Cardiac fibroblast (primary cell): Measurements from ENCODE around the gene NUDC.
A peak's percentile ranks its signal among the peaks of the same experiment; 100 is the strongest.

Experiments used
- DNase-seq, 2 donors: peaks; one replicate each; pipeline versions ENCODE4 v3.0.0 to v3.0.0-alpha.2; 2010; ENCODE audit warnings: low read depth in 2 of 2
- H3K4me3 ChIP-seq, 2 donors: replicated peaks in 1 of 2; 1 replicate in 1 of 2; 2 replicates in 1 of 2; pipeline ENCODE4 v1.5.1; 2011; ENCODE audit warnings: low read depth in 2 of 2, low read length in 2 of 2, mild to moderate bottlenecking in 2 of 2, moderate library complexity in 1 of 2
- TF ChIP-seq, protein P1 (sequence below): IDR thresholded peaks from one replicate; pipeline ENCODE4 v1.5.1; 2011; ENCODE audit warnings: low read depth, mild to moderate bottlenecking, low read length, inconsistent platforms

The NUDC gene

DNA sequence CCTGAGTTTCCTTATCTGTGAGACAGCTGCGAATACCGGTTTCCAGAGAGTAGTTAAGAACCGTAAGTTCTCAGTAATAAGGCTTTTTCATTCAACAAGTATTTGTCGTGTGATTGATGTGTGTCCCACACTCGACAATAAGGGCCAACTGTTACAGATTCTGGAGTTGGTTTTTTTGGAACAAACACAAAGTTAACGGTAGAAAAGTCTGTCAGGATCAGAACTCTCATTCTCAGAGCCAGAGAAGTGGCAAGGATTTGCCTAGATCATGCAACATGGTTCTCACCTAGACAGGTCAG lies 837 bp downstream of the NUDC start:
- TF ChIP-seq, protein P1, sequence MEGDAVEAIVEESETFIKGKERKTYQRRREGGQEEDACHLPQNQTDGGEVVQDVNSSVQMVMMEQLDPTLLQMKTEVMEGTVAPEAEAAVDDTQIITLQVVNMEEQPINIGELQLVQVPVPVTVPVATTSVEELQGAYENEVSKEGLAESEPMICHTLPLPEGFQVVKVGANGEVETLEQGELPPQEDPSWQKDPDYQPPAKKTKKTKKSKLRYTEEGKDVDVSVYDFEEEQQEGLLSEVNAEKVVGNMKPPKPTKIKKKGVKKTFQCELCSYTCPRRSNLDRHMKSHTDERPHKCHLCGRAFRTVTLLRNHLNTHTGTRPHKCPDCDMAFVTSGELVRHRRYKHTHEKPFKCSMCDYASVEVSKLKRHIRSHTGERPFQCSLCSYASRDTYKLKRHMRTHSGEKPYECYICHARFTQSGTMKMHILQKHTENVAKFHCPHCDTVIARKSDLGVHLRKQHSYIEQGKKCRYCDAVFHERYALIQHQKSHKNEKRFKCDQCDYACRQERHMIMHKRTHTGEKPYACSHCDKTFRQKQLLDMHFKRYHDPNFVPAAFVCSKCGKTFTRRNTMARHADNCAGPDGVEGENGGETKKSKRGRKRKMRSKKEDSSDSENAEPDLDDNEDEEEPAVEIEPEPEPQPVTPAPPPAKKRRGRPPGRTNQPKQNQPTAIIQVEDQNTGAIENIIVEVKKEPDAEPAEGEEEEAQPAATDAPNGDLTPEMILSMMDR = no peak
- peak overlapping the region; percentile 88 to 95 for H3K4me3 ChIP-seq
- DNase-seq = peak in 1 of 2 donors; percentile 29

DNA sequence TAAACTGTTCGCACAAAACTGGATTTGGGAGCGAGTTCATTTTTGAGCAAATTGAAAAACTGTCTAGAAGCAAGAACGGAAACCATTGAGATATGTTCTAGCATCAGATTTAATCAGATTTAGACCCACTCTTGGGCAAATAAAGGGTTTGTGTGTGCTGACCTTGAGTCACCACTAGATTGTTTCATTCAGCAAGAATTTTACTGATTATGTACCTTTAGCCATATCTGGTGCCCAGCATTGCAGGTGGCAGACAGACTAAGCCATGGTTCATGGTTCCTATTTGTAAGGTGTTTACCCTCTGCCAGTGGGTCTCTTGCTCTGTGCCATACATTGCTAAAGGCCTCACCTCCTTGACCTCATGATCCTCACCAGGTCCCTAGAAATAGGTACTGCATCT lies 1.4 kb downstream of the NUDC start:
- TF ChIP-seq, protein P1 = no peak
- peak overlapping the region in 1 of 2 donors; percentile 95 for H3K4me3 ChIP-seq

DNA sequence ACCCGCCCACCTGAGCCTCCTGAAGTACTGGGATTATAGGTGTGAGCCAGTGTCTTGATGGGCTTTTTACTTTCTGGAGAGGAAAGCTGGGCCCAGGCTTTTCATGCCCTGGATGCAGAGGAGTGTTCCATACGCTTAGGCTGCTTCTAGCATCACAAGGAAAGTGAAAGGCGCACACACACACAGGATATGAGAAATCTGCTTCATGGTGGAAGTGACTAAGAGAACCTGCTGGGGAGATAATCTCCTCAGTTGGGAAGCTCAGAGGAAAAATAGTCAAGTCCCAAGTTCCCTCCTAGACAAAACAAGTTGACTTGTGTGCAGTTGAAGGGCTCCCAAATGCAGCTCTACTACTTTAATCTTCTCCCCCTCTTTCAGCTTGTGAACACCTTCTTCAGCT lies 2.2 kb downstream of the NUDC start:
- TF ChIP-seq, protein P1 = no peak
- H3K4me3 ChIP-seq = no peak overlapping the region
- DNase-seq = peak; percentile 22 to 72

More for the DNA sequence above, 1.4 kb downstream of the NUDC start:
- no peak for DNase-seq

DNA sequence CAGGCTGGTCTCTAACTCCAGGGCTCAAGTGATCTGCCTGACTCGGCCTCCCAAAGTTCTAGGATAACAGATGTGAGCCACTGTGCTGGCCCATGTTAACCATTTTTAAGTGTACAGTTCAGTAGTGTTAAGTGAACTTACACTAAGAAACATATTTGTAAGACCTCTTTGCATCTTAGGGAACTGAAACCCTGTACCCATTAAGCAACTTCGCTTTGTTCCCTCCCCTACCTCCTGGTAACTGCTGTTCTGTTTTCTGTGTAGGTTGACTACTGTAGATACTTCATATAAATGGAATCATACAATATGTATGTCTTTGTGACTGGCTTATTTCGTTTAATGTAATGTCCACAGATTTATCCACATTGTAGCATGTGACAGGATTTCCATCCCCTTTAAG lies 11.0 kb downstream of the NUDC start:
- TF ChIP-seq, protein P1 = no peak

DNA sequence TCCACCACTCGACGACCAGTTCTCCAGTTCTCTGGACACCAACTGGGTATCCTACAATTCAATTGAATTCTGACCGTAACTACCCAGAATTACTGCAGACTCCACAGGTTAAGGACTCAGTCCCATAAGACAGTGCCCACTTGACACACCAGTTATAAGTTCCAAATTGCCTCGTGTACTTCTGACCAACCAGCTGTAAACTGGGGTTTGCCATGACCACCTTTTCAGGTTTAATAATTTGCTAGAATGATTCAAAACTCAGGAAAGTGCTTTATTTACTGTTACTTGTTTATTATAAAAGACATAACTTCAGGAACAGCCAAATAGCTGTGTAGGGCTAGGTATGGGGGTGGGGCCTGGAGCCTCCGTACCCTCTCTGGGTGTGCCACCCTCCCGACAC lies 15.3 kb downstream of the NUDC start:
- DNase-seq = no peak
- H3K4me3 ChIP-seq = no peak overlapping the region
- TF ChIP-seq, protein P1 = no peak

More for the DNA sequence above, 11.0 kb downstream of the NUDC start:
- DNase-seq = no peak
- H3K4me3 ChIP-seq = no peak overlapping the region

DNA sequence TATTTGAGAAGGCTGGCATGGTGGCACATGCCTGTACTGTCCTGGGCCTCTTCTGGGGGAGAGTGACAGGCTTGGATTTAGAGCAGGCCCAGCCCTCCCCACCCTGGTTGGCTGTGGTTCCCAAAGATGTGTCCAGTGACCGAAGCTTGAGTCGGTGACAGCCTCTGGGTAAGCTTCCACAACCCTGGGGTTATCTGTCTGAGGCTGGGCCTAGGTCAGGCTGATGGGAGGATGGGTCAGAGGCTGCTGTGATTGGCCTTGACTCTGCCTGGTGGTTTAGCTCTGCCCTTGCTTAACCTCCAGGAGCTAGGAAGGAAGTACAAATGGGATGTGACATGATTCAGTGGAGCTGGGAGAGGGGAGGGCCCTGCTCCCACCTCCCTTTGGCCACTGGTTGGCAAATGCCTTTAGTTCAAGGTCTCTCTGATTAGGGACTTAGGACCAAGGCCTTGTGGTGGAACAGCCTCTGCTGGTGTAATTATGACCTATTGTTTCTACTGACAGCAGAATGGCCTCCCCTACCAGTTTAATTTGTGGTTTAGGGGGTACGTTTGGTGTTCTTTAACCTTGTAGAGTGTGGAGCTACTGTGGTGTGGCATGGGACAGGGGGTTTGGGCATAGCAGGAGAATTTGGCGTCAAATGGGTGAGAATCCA lies 16.6 kb downstream of the NUDC start:
- TF ChIP-seq, protein P1 = no peak
- no peak for DNase-seq
- no peak overlapping the region for H3K4me3 ChIP-seq

DNA sequence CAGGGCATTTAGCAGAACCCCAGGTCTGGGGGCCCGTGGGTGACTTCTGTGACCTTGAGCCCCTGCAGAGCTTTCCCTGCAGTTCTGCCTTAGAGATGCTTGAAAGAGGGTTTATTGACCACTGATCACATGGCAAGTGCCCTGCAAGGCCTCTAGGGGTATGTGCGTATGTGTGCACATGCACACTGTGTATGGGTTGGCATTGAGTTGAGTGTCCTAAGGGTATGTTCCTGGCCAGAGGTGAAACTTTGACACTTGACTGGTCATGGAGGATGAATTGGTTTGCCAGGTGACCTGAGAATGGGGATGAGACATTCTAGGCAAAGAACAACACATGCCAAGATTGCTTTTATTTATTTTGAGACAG lies 17.1 kb downstream of the NUDC start:
- no peak for DNase-seq
- TF ChIP-seq, protein P1 = no peak
- no peak overlapping the region for H3K4me3 ChIP-seq
